ENCODE measurements around the gene GABRR1.

DNA sequence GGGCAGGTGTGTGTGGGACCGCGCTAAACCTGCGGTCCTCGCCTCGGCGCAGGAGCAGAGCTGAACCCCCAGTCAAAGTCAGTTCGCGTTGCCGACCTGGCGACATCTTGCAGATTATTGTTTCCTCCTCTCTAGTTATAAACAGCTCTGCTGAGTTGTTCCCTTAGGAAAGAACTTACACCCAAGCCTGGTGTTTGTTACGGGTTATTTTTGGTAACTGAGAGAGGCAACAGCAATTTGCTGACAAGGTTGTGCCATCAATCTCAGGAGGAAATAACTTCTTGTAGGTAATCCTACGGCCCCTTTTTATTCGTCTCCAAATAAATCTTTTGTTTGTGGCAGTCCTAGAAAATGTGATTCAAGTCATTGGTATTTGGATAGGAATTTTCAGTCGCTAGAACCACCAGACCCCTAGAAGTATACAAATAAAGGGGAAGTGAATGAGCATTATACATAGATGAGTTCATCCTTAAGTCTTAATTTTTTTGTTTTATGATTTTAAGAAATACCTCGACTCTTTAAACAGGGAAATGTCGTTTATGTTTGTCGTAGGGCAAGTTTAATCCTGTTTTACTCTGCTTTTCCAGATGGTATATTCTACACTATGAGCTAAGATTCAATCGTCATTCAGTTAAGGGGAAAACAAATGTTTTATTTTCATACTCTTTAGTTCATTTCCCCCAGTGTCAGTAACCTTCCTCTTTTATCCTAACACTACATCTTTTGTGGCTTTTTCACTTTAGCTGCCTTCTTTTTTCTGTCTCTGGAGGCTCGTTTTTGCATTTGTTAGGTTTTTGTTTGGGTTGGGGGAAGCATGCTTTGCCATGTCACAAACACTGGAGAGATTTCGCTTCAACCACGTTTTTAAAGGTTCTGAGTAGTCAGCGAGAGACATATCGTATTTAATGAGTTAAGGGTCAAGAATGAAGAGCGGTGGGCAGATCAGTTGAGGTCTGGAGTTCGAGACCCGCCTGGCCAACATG is 70.1 kb downstream of the GABRR1 start:
- TF ChIP-seq CTCF (IDR thresholded peaks at IDR 0.05; ENCODE audit: borderline replicate concordance, extremely low read depth, low read length, poor library complexity, severe bottlenecking) (no peak), EZH2 (IDR thresholded peaks at IDR 0.05; ENCODE audit: borderline replicate concordance, low read depth, low read length, severe bottlenecking) (no peak)

All from DND-41 (cell line).